Activated B cell treated with CpG ODN at 0.5 μM for 24 hours (primary cell): Measurements from ENCODE around the gene HOXB13. TPM values are rescaled to one million over a fixed set of nuclear protein-coding genes. Genes with fewer than 3 reads are reported as not detected.

Experiments
- ATAC-seq: fragments of 200-7000 bp; cut with Tn5 transposase; one replicate; pipeline ENCODE4 v1.10.0; 2021; ENCODE audit warnings: low read depth, mild to moderate bottlenecking, moderate library complexity
- CTCF ChIA-PET: fragments of 350-600 bp; sonication (Branson Sonifier 250); formaldehyde crosslinking; loops from one replicate; lab custom pipeline; 2021; ENCODE audit warnings: antibody characterized with exemption; lab: Charles Lee
- POLR2A ChIA-PET: fragments of 350-600 bp; sonication (Branson Sonifier 250); formaldehyde crosslinking; loops from one replicate; lab custom pipeline; 2021; ENCODE audit warnings: antibody characterized with exemption; lab: Charles Lee
- DNase-seq: peaks from one replicate; pipeline ENCODE4 v3.0.0; 2022
- H3K27ac Mint-ChIP-seq: one replicate; pipeline ENCODE4 v1.8.0; 2020; ENCODE audit warnings: mixed read lengths
- H3K27me3 Mint-ChIP-seq: one replicate; pipeline ENCODE4 v1.8.0; 2021; ENCODE audit warnings: mixed read lengths
- H3K36me3 Mint-ChIP-seq: one replicate; pipeline ENCODE4 v1.8.0; 2021; ENCODE audit warnings: low read depth, mixed read lengths
- H3K4me1 Mint-ChIP-seq: one replicate; pipeline ENCODE4 v1.8.0; 2021; ENCODE audit warnings: mixed read lengths
- H3K4me3 Mint-ChIP-seq: one replicate; pipeline ENCODE4 v1.8.0; 2020; ENCODE audit warnings: mild to moderate bottlenecking, mixed read lengths
- H3K9me3 Mint-ChIP-seq: one replicate; pipeline ENCODE4 v1.8.0; 2020; ENCODE audit warnings: mixed read lengths
- intact Hi-C: fragments of 100-400 bp; cut with micrococcal nuclease; formaldehyde crosslinking; loops from one replicate; pipeline ENCODE4 v1.15.1; 2024
- total RNA-seq: library from RNA; stranded (reverse); gene quantifications from 2 replicates; pipeline ENCODE4 v1.2.3, GENCODE V29; 2022
- TF ChIP-seq, protein P1 (sequence below): fragments of 200-600 bp; IDR thresholded peaks from one replicate; pipeline ENCODE4 v1.8.0; 2022; ENCODE audit warnings: antibody characterized with exemption, mild to moderate bottlenecking

HOXB13 gene
- total RNA-seq, 1 donor from 2014 or later, result not detected

- no peak overlapping the region for H3K27ac Mint-ChIP-seq
- H3K4me1 Mint-ChIP-seq, result no peaks in the 10 kb centered on the region
- H3K9me3 Mint-ChIP-seq, result peaks cover 4% of the 10 kb centered on the region
- TF ChIP-seq, protein P1, sequence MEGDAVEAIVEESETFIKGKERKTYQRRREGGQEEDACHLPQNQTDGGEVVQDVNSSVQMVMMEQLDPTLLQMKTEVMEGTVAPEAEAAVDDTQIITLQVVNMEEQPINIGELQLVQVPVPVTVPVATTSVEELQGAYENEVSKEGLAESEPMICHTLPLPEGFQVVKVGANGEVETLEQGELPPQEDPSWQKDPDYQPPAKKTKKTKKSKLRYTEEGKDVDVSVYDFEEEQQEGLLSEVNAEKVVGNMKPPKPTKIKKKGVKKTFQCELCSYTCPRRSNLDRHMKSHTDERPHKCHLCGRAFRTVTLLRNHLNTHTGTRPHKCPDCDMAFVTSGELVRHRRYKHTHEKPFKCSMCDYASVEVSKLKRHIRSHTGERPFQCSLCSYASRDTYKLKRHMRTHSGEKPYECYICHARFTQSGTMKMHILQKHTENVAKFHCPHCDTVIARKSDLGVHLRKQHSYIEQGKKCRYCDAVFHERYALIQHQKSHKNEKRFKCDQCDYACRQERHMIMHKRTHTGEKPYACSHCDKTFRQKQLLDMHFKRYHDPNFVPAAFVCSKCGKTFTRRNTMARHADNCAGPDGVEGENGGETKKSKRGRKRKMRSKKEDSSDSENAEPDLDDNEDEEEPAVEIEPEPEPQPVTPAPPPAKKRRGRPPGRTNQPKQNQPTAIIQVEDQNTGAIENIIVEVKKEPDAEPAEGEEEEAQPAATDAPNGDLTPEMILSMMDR, result no peak
- POLR2A ChIA-PET, result no interaction called here
- ATAC-seq (no peak), DNase-seq (no peak)
- intact Hi-C loops, result no loop called here
- peaks cover 32% of the 10 kb centered on the region for H3K27me3 Mint-ChIP-seq
- H3K36me3 Mint-ChIP-seq, result no peaks in the 10 kb centered on the region
- CTCF ChIA-PET, result no interaction called here
- H3K4me3 Mint-ChIP-seq, result no peak overlapping the region
Measured at GRCh38 chr17:48693178-48693577, 35.4 kb downstream of the HOXB13 start.

DNA sequence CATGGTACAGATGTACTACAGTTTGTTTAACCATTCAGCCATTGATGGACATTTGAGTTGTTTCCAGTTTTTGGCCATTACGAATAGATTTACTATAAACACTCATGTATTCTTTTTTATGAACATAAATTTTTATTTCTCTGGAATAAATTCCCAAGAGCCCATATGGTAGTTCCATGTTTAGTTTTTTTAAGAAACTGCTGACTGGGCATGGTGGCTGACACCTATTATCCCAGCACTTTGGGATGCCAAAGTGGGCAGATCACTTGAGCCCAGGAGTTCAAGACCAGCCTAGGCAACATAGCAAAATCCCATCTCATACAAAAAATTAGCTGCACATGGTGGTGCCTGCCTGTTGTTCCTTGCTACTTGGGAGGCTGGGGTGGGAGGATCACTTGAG, 36.5 kb downstream of the HOXB13 start:
- ChIA-PET POLR2A (no interaction called here), CTCF (no interaction called here)
- Mint-ChIP-seq H3K4me3 (no peak overlapping the region), H3K4me1 (no peaks in the 10 kb centered on the region), H3K27ac (no peak overlapping the region), H3K27me3 (peaks cover 24% of the 10 kb centered on the region), H3K9me3 (peaks cover 4% of the 10 kb centered on the region), H3K36me3 (no peaks in the 10 kb centered on the region)
- no peak for ATAC-seq
- DNase-seq, result no peak
- TF ChIP-seq, protein P1, result no peak
- intact Hi-C loops, result no loop called here

GRCh38 chr17:48690655-48691054, 37.9 kb downstream of the HOXB13 start:
- intact Hi-C loops, result no loop called here
- peaks cover 4% of the 10 kb centered on the region for H3K9me3 Mint-ChIP-seq
- no peak overlapping the region for H3K4me3 Mint-ChIP-seq
- DNase-seq (no peak), ATAC-seq (no peak)
- TF ChIP-seq, protein P1, result no peak
- H3K4me1 Mint-ChIP-seq, result no peaks in the 10 kb centered on the region
- H3K36me3 Mint-ChIP-seq, result no peaks in the 10 kb centered on the region
- ChIA-PET CTCF (no interaction called here), POLR2A (no interaction called here)
- H3K27me3 Mint-ChIP-seq, result peaks cover 14% of the 10 kb centered on the region
- H3K27ac Mint-ChIP-seq, result no peak overlapping the region

GRCh38 chr17:48681609-48682008, 46.9 kb downstream of the HOXB13 start:
- ChIA-PET POLR2A (no interaction called here), CTCF (interaction anchor here (6.6 kb wide), 1 partner anchor 197 kb away, joined by 101 read pairs; no protein-coding TSS in a partner anchor)
- intact Hi-C loops, result no loop called here
- Mint-ChIP-seq H3K27me3 (peaks cover 37% of the 10 kb centered on the region), H3K9me3 (no peaks in the 10 kb centered on the region), H3K4me1 (peaks cover 2% of the 10 kb centered on the region), H3K27ac (no peak overlapping the region), H3K4me3 (no peak overlapping the region), H3K36me3 (no peaks in the 10 kb centered on the region)
- DNase-seq (no peak), ATAC-seq (no peak)
- TF ChIP-seq, protein P1, result no peak

DNA sequence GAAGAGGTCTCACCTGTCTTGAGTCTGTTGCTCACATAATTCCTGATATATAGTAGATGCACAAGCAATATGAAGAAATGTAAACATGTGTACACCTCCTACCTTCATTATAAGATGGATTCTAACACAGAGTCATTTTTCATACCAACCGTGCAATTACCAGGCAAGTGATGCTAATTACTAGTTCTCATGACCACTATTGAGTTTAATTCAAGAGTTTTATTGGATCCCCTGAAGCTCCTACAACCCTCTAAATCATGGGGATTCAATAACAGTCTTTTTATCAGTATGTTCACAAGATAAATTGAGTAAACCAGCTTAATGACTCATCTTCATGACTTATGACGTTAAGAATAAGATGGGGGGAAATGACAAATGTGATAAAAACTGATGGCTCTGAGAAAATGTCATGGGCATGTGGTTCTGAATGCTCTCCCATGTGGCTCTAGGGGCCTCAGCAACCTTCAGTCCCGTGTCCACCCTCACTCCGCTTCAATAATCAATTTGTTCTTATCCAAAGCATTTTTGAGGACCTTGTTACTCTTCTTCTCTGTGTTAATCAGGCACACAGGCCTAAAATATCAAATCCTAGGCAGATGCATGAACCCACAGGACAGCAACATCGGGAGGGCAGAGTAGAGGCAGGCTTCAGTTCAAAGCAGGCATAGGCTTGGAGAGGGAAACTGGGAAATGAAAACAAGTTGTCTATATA, 49.0 kb downstream of the HOXB13 start:
- H3K9me3 Mint-ChIP-seq, result no peaks in the 10 kb centered on the region
- ATAC-seq (no peak), DNase-seq (no peak)
- H3K36me3 Mint-ChIP-seq, result no peaks in the 10 kb centered on the region
- no peak overlapping the region for H3K27ac Mint-ChIP-seq
- POLR2A ChIA-PET, result interaction anchor here (1.4 kb wide), 1 partner anchor 205 kb away, joined by 4 read pairs; no protein-coding TSS in a partner anchor
- CTCF ChIA-PET, result interaction anchor here (0.8 to 6.6 kb wide), 14 partner anchors 8 to 611 kb away, joined by 3 to 101 read pairs (median 7); no protein-coding TSS in a partner anchor
- H3K4me3 Mint-ChIP-seq, result no peak overlapping the region
- H3K4me1 Mint-ChIP-seq, result peaks cover 2% of the 10 kb centered on the region
- intact Hi-C loops, result loop anchor here (2.0 to 10.0 kb wide), 3 partner anchors 111 to 615 kb away; no protein-coding TSS in a partner anchor
- TF ChIP-seq, protein P1, result no peak
- peaks cover 37% of the 10 kb centered on the region for H3K27me3 Mint-ChIP-seq
